Measurements from ENCODE around the gene ANKFN1.

The ANKFN1 gene

GRCh38 chr17:56543280-56543679 is 390.0 kb downstream of the ANKFN1 start:
- Histone ChIP-seq H3K27me3 (ENCODE audit: control insufficient read depth in 1 of 2, insufficient read depth in 2 of 2, low read length in 2 of 2) (no peaks in the 10 kb centered on the region), H3K36me3 (ENCODE audit: control insufficient read depth in 1 of 2, insufficient read depth in 2 of 2, low read length in 2 of 2) (no peaks in the 10 kb centered on the region), H3K27ac (ENCODE audit: low read depth, low read length) (no peak overlapping the region), H3K4me3 (ENCODE audit: low read depth in 1 of 2, low read length in 2 of 2) (no peak overlapping the region), H3K4me1 (ENCODE audit: control insufficient read depth in 1 of 2, insufficient read depth in 2 of 2, low read length in 2 of 2) (no peaks in the 10 kb centered on the region), H3K9ac (ENCODE audit: low read depth in 1 of 2, low read length in 2 of 2) (no peak overlapping the region), H3K9me3 (ENCODE audit: control insufficient read depth in 1 of 2, low read length in 2 of 2) (no peaks in the 10 kb centered on the region)

- H3K27me3 ChIP-seq (ENCODE audit: control insufficient read depth in 1 of 2, insufficient read depth in 2 of 2, low read length in 2 of 2), result no peaks in the 10 kb centered on the region
- no peak overlapping the region for H3K9ac ChIP-seq (ENCODE audit: low read depth in 1 of 2, low read length in 2 of 2)
- no peaks in the 10 kb centered on the region for H3K9me3 ChIP-seq (ENCODE audit: control insufficient read depth in 1 of 2, low read length in 2 of 2)
These were observed 391.8 kb downstream of the ANKFN1 start for GRCh38 chr17:56545106-56545505.

DNA sequence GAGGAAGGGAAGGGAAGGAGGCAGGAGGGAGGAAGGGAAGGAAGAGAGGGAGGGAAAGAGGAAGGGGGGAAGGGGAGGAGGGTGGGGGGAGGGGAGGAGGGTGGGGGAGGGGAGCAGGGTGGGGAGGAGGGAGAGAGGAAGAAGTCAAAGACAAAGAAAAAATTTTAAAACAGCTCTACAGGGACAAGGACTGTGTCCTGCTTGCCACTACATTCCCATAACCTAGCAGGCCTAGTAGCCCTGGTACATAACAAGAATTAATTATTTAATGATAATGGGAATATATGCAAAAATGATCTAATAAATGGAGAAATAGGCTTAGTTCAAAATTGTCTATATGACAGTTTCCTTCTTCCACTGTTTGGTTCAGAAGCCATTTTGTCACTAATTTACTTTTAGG is 392.7 kb downstream of the ANKFN1 start:
- Histone ChIP-seq H3K4me1 (ENCODE audit: control insufficient read depth in 1 of 2, insufficient read depth in 2 of 2, low read length in 2 of 2) (no peaks in the 10 kb centered on the region), H3K36me3 (ENCODE audit: control insufficient read depth in 1 of 2, insufficient read depth in 2 of 2, low read length in 2 of 2) (no peaks in the 10 kb centered on the region), H3K9ac (ENCODE audit: low read depth in 1 of 2, low read length in 2 of 2) (no peak overlapping the region), H3K27ac (ENCODE audit: low read depth, low read length) (no peak overlapping the region), H3K9me3 (ENCODE audit: control insufficient read depth in 1 of 2, low read length in 2 of 2) (no peaks in the 10 kb centered on the region), H3K27me3 (ENCODE audit: control insufficient read depth in 1 of 2, insufficient read depth in 2 of 2, low read length in 2 of 2) (no peaks in the 10 kb centered on the region), H3K4me3 (ENCODE audit: low read depth in 1 of 2, low read length in 2 of 2) (no peak overlapping the region)

More at GRCh38 chr17:56545106-56545505, 391.8 kb downstream of the ANKFN1 start:
- H3K4me3 ChIP-seq (ENCODE audit: low read depth in 1 of 2, low read length in 2 of 2), result no peak overlapping the region
- no peaks in the 10 kb centered on the region for H3K4me1 ChIP-seq (ENCODE audit: control insufficient read depth in 1 of 2, insufficient read depth in 2 of 2, low read length in 2 of 2)
- H3K36me3 ChIP-seq (ENCODE audit: control insufficient read depth in 1 of 2, insufficient read depth in 2 of 2, low read length in 2 of 2), result no peaks in the 10 kb centered on the region
- H3K27ac ChIP-seq (ENCODE audit: low read depth, low read length), result no peak overlapping the region

DNA sequence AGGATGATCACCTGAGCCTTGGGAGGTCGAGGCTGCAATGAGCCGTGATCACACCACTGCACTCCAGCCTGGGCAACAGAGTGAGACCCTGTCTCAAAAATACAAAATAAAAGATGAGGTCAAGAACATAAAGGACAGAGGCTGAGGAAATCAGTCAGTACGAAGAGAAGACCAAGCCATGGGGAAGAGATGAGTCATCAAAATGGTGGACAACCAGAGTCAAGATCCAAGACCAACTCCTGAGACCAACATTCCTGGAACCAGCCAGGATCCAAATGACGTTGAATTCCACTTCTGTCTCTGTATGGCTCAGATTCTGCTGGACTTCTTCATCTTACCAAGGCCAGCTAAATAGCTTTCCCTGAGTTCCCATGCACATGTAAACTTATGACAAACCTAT is 395.4 kb downstream of the ANKFN1 start:
- Histone ChIP-seq H3K27me3 (ENCODE audit: control insufficient read depth in 1 of 2, insufficient read depth in 2 of 2, low read length in 2 of 2) (no peaks in the 10 kb centered on the region), H3K36me3 (ENCODE audit: control insufficient read depth in 1 of 2, insufficient read depth in 2 of 2, low read length in 2 of 2) (no peaks in the 10 kb centered on the region), H3K9me3 (ENCODE audit: control insufficient read depth in 1 of 2, low read length in 2 of 2) (no peaks in the 10 kb centered on the region), H3K4me1 (ENCODE audit: control insufficient read depth in 1 of 2, insufficient read depth in 2 of 2, low read length in 2 of 2) (no peaks in the 10 kb centered on the region), H3K9ac (ENCODE audit: low read depth in 1 of 2, low read length in 2 of 2) (no peak overlapping the region), H3K27ac (ENCODE audit: low read depth, low read length) (no peak overlapping the region), H3K4me3 (ENCODE audit: low read depth in 1 of 2, low read length in 2 of 2) (no peak overlapping the region)

GRCh38 chr17:56549501-56549900 is 396.2 kb downstream of the ANKFN1 start:
- Histone ChIP-seq H3K9ac (ENCODE audit: low read depth in 1 of 2, low read length in 2 of 2) (no peak overlapping the region), H3K27ac (ENCODE audit: low read depth, low read length) (no peak overlapping the region), H3K27me3 (ENCODE audit: control insufficient read depth in 1 of 2, insufficient read depth in 2 of 2, low read length in 2 of 2) (no peaks in the 10 kb centered on the region), H3K36me3 (ENCODE audit: control insufficient read depth in 1 of 2, insufficient read depth in 2 of 2, low read length in 2 of 2) (no peaks in the 10 kb centered on the region), H3K9me3 (ENCODE audit: control insufficient read depth in 1 of 2, low read length in 2 of 2) (no peaks in the 10 kb centered on the region), H3K4me3 (ENCODE audit: low read depth in 1 of 2, low read length in 2 of 2) (no peak overlapping the region), H3K4me1 (ENCODE audit: control insufficient read depth in 1 of 2, insufficient read depth in 2 of 2, low read length in 2 of 2) (no peaks in the 10 kb centered on the region)

- Histone ChIP-seq H3K27ac (ENCODE audit: low read depth, low read length) (no peak overlapping the region), H3K9ac (ENCODE audit: low read depth in 1 of 2, low read length in 2 of 2) (no peak overlapping the region), H3K4me1 (ENCODE audit: control insufficient read depth in 1 of 2, insufficient read depth in 2 of 2, low read length in 2 of 2) (no peaks in the 10 kb centered on the region), H3K4me3 (ENCODE audit: low read depth in 1 of 2, low read length in 2 of 2) (no peak overlapping the region), H3K36me3 (ENCODE audit: control insufficient read depth in 1 of 2, insufficient read depth in 2 of 2, low read length in 2 of 2) (no peaks in the 10 kb centered on the region), H3K9me3 (ENCODE audit: control insufficient read depth in 1 of 2, low read length in 2 of 2) (no peaks in the 10 kb centered on the region), H3K27me3 (ENCODE audit: control insufficient read depth in 1 of 2, insufficient read depth in 2 of 2, low read length in 2 of 2) (no peaks in the 10 kb centered on the region)
These were observed 404.4 kb downstream of the ANKFN1 start for GRCh38 chr17:56557682-56558081.

DNA sequence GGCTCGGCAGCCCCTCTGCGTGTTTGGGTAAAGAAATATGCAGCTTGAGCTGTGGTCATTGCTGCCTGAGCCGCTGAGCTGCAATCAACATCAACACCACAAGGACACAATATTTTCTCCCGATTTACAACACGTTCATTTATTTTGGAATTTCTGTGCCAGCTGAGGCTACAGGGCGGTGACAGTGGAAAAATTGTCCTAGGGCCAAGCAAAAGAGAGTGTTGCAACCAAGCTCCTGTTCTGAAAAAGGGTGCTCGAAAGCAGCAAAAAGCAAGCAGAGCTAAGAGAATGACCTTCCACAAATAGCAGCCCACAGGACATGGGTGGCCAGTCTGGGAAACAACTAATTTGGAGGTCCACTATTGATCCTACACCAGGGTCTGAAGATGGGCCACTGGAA is 404.8 kb downstream of the ANKFN1 start:
- Histone ChIP-seq H3K4me1 (ENCODE audit: control insufficient read depth in 1 of 2, insufficient read depth in 2 of 2, low read length in 2 of 2) (no peaks in the 10 kb centered on the region), H3K27me3 (ENCODE audit: control insufficient read depth in 1 of 2, insufficient read depth in 2 of 2, low read length in 2 of 2) (no peaks in the 10 kb centered on the region), H3K9me3 (ENCODE audit: control insufficient read depth in 1 of 2, low read length in 2 of 2) (no peaks in the 10 kb centered on the region), H3K36me3 (ENCODE audit: control insufficient read depth in 1 of 2, insufficient read depth in 2 of 2, low read length in 2 of 2) (no peaks in the 10 kb centered on the region), H3K9ac (ENCODE audit: low read depth in 1 of 2, low read length in 2 of 2) (no peak overlapping the region), H3K27ac (ENCODE audit: low read depth, low read length) (no peak overlapping the region), H3K4me3 (ENCODE audit: low read depth in 1 of 2, low read length in 2 of 2) (no peak overlapping the region)

Measured in duodenal mucosa (tissue), 2 donors.